MCF 10A (cell line): ENCODE data around the gene CYP4A22. TPM values are rescaled to one million over a fixed set of nuclear protein-coding genes. Genes with fewer than 3 reads are reported as not detected.

ENCODE experiments used
- BruUV-seq: library from RNA; stranded (reverse); fragments of 400-500 nt; replicated peaks from 2 replicates; lab custom pipeline; 2021; lab: Mats Ljungman, UMichigan
- CTCF ChIA-PET: fragments of 300-600 bp; sonication (Branson Sonifier 250); formaldehyde crosslinking; extraction: SDS; loops from one replicate; lab custom pipeline; 2021; ENCODE audit warnings: antibody characterized with exemption, inconsistent platforms; lab: Yijun Ruan, JAX
- POLR2A ChIA-PET: fragments of 300-600, 350-650 bp; sonication (Branson Sonifier 250); formaldehyde crosslinking; extraction: SDS; loops from one replicate; lab custom pipeline; 2020; ENCODE audit warnings: antibody characterized with exemption, inconsistent platforms; lab: Yijun Ruan, JAX
- DNase-seq: peaks from one replicate; pipeline ENCODE4 v3.0.0-alpha.2; 2018; ENCODE audit not compliant: unreplicated experiment
- H3K27ac Mint-ChIP-seq: one replicate; pipeline ENCODE4 v1.8.0; 2022; ENCODE audit warnings: mild to moderate bottlenecking, low read depth, mixed read lengths; ENCODE audit not compliant: unreplicated experiment
- H3K27me3 Mint-ChIP-seq: one replicate; pipeline ENCODE4 v1.8.0; 2022; ENCODE audit warnings: mixed read lengths; ENCODE audit not compliant: insufficient read depth, unreplicated experiment
- H3K36me3 Mint-ChIP-seq: one replicate; pipeline ENCODE4 v1.8.0; 2022; ENCODE audit warnings: mild to moderate bottlenecking, moderate library complexity, mixed read lengths; ENCODE audit not compliant: insufficient read depth, unreplicated experiment
- H3K4me1 Mint-ChIP-seq: one replicate; pipeline ENCODE4 v1.8.0; 2022; ENCODE audit warnings: mixed read lengths; ENCODE audit not compliant: insufficient read depth, unreplicated experiment
- H3K4me3 Mint-ChIP-seq: one replicate; pipeline ENCODE4 v1.8.0; 2022; ENCODE audit warnings: mild to moderate bottlenecking, moderate library complexity, mixed read lengths; ENCODE audit not compliant: unreplicated experiment
- H3K9me3 Mint-ChIP-seq: one replicate; pipeline ENCODE4 v1.8.0; 2022; ENCODE audit warnings: mixed read lengths; ENCODE audit not compliant: unreplicated experiment
- CTCF ChIP-seq: fragments of 200-600 bp; IDR thresholded peaks from one replicate; pipeline ENCODE4 v1.8.0; 2022; ENCODE audit warnings: antibody characterized with exemption, mild to moderate bottlenecking; ENCODE audit not compliant: unreplicated experiment
- intact Hi-C: fragments of 100-400 bp; cut with micrococcal nuclease; formaldehyde crosslinking; loops from 2 replicates; pipeline ENCODE4 v1.14.1; 2022
- total RNA-seq: library from RNA; stranded (reverse); gene quantifications from 2 replicates; pipeline ENCODE4 v1.2.3, GENCODE V29; 2022

CYP4A22 gene
- total RNA-seq, 1 experiment from 2014 or later = not detected

GRCh38 chr1:47160716-47161115 lies 23.5 kb downstream of the CYP4A22 start:
- H3K4me3 Mint-ChIP-seq = no peak overlapping the region
- no TSS peak for BruUV-seq
- ChIA-PET POLR2A (no interaction called here), CTCF (interaction anchor here (1.3 to 1.4 kb wide), 2 partner anchors 13 to 714 kb away, joined by 4 read pairs; no protein-coding TSS in a partner anchor)
- no peaks in the 10 kb centered on the region for H3K9me3 Mint-ChIP-seq
- peaks cover 10% of the 10 kb centered on the region for H3K4me1 Mint-ChIP-seq
- no peak overlapping the region for H3K27ac Mint-ChIP-seq
- TF ChIP-seq CTCF = no peak
- intact Hi-C loops = no loop called here
- no peaks in the 10 kb centered on the region for H3K27me3 Mint-ChIP-seq
- no peak for DNase-seq
- H3K36me3 Mint-ChIP-seq = no peaks in the 10 kb centered on the region

GRCh38 chr1:47161298-47162040 lies 24.2 kb downstream of the CYP4A22 start:
- no peak for DNase-seq
- Mint-ChIP-seq H3K36me3 (no peaks in the 10 kb centered on the region), H3K4me3 (no peak overlapping the region), H3K27me3 (no peaks in the 10 kb centered on the region), H3K9me3 (no peaks in the 10 kb centered on the region), H3K4me1 (peaks cover 2% of the 10 kb centered on the region), H3K27ac (no peak overlapping the region)
- no TSS peak for BruUV-seq
- no peak for TF ChIP-seq CTCF
- ChIA-PET POLR2A (no interaction called here), CTCF (interaction anchor here (1.4 kb wide), 1 partner anchor 715 kb away, joined by 4 read pairs; no protein-coding TSS in a partner anchor)
- intact Hi-C loops = no loop called here

GRCh38 chr1:47164552-47164951 lies 27.3 kb downstream of the CYP4A22 start:
- POLR2A ChIA-PET = no interaction called here
- no TSS peak for BruUV-seq
- CTCF ChIA-PET = interaction anchor here (0.6 to 2.7 kb wide), 3 partner anchors 10 to 15 kb away, joined by 3 to 24 read pairs (median 3); no protein-coding TSS in a partner anchor

More at GRCh38 chr1:47164552-47164951, 27.3 kb downstream of the CYP4A22 start:
- TF ChIP-seq CTCF = no peak
- Mint-ChIP-seq H3K4me1 (no peaks in the 10 kb centered on the region), H3K4me3 (no peak overlapping the region), H3K27me3 (no peaks in the 10 kb centered on the region), H3K27ac (no peak overlapping the region), H3K9me3 (no peaks in the 10 kb centered on the region), H3K36me3 (no peaks in the 10 kb centered on the region)
- no peak for DNase-seq
- intact Hi-C loops = no loop called here
